HL-60 (cell line): ENCODE results near the gene CREB3.

Experiments
- DNase-seq, 2 experiments: peaks; one replicate each; pipeline ENCODE4 v3.0.0-alpha.2; 2010 to 2020; ENCODE audit warnings: low read depth in 1 of 2, low spot score in 1 of 2
- H3K27ac ChIP-seq: fragments of 250-450 bp; sonication (Bioruptor Pico); replicated peaks from 2 replicates; pipeline ENCODE4 v1.5.1; 2020; ENCODE audit warnings: mild to moderate bottlenecking, moderate library complexity
- H3K27me3 ChIP-seq: fragments of 250-450 bp; sonication (Bioruptor Pico); 2 replicates; pipeline ENCODE4 v1.5.1; 2021; ENCODE audit warnings: mild to moderate bottlenecking, moderate library complexity; ENCODE audit not compliant: insufficient read depth, poor library complexity, severe bottlenecking
- H3K4me3 ChIP-seq: replicated peaks from 2 replicates; pipeline ENCODE4 v1.5.1; 2011; ENCODE audit warnings: mild to moderate bottlenecking, control low read depth, low read length; ENCODE audit not compliant: insufficient read depth
- CTCF ChIP-seq: IDR thresholded peaks from one replicate; pipeline ENCODE4 v1.5.1; 2011; ENCODE audit warnings: low read length, control low read depth, inconsistent platforms; ENCODE audit not compliant: insufficient read depth
- GABPA ChIP-seq: IDR thresholded peaks from 2 replicates; pipeline ENCODE4 v1.6.1; 2012; ENCODE audit warnings: low read depth
- POLR2AphosphoS5 ChIP-seq: IDR thresholded peaks from 2 replicates; pipeline ENCODE4 v1.6.1; 2012; ENCODE audit warnings: low read depth
- SPI1 ChIP-seq: IDR thresholded peaks from 2 replicates; pipeline ENCODE4 v1.6.1; 2012; ENCODE audit warnings: low read depth, mild to moderate bottlenecking, borderline replicate concordance
- TF ChIP-seq, protein P1 (sequence below): IDR thresholded peaks from 2 replicates; pipeline ENCODE4 v1.6.1; 2012; ENCODE audit warnings: low read depth; ENCODE audit not compliant: insufficient replicate concordance

Gene CREB3

DNA sequence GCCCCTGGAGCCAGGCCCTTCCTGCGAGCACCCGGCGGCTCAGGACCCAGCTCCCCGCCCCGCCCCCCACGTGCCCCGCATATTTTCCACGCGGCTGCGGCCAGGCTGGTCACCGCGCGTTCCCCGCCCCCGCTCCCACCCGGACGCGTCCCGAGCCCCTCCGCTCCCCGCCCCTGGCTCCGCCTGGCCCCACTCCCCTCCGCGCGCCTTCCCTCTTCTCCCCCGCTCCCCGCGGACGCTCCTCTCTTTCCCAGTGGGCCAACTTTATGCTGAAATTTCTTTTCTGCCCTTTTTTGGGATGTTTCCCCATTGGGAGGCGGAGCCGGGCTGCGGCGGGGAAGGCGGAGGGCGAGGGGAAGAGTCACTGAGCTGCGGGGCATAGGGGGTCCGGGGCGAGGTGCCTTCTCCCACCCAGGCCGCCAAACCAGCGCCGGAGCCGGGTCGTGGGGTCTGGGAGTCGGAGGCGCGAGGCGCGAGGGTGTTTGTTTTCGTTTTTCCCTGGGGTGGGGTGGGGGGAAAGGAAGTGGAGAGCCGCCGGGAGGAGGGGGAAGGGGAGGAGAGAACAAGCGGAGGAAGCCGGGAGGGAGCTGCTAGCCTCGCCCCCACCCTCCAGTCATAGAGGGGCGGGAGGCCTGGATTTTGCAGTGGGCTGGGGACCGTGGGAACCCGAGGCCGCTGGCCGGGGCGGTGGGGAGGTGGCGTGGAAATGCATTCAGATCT, 41.7 kb upstream of the CREB3 start:
- TF ChIP-seq GABPA (no peak), POLR2AphosphoS5 (peak; percentile 21; the same call in 1 of the 2 replicates), SPI1 (peak; percentile 47; the same call in 1 of the 2 replicates)
- TF ChIP-seq, protein P1, sequence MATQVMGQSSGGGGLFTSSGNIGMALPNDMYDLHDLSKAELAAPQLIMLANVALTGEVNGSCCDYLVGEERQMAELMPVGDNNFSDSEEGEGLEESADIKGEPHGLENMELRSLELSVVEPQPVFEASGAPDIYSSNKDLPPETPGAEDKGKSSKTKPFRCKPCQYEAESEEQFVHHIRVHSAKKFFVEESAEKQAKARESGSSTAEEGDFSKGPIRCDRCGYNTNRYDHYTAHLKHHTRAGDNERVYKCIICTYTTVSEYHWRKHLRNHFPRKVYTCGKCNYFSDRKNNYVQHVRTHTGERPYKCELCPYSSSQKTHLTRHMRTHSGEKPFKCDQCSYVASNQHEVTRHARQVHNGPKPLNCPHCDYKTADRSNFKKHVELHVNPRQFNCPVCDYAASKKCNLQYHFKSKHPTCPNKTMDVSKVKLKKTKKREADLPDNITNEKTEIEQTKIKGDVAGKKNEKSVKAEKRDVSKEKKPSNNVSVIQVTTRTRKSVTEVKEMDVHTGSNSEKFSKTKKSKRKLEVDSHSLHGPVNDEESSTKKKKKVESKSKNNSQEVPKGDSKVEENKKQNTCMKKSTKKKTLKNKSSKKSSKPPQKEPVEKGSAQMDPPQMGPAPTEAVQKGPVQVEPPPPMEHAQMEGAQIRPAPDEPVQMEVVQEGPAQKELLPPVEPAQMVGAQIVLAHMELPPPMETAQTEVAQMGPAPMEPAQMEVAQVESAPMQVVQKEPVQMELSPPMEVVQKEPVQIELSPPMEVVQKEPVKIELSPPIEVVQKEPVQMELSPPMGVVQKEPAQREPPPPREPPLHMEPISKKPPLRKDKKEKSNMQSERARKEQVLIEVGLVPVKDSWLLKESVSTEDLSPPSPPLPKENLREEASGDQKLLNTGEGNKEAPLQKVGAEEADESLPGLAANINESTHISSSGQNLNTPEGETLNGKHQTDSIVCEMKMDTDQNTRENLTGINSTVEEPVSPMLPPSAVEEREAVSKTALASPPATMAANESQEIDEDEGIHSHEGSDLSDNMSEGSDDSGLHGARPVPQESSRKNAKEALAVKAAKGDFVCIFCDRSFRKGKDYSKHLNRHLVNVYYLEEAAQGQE: no peak
- peak overlapping the region; percentile 67 for H3K4me3 ChIP-seq
- peak overlapping the region; percentile 77 for H3K27ac ChIP-seq
- no peaks in the 10 kb centered on the region for H3K27me3 ChIP-seq
- peak; percentile 22 to 58 for DNase-seq

DNA sequence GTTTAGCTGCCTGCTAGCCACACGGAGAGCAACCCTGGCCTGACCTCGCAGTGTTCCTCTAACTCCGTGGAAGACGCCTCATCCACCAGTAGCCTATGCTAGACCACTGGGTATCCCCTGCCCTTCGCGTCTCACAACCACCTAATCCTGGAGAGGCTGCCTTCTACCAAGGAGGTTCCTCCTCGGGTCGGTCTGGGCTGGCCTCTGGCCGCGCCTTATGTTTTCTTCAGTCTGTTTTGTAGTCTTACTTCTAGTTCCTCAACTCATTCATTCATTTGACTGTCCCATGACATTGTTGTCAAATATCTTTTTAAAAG, 41.2 kb upstream of the CREB3 start:
- peak; percentile 16 to 25 for DNase-seq

GRCh38 chr9:35691757-35692301, 40.6 kb upstream of the CREB3 start:
- TF ChIP-seq SPI1 (no peak), GABPA (no peak), CTCF (no peak), POLR2AphosphoS5 (no peak)
- TF ChIP-seq, protein P1: no peak
- Histone ChIP-seq H3K27me3 (no peaks in the 10 kb centered on the region), H3K4me3 (no peak overlapping the region), H3K27ac (no peak overlapping the region)
- DNase-seq: no peak

More for the DNA sequence above, 41.2 kb upstream of the CREB3 start:
- H3K4me3 ChIP-seq: peak overlapping the region; percentile 67
- peak overlapping the region; percentile 77 for H3K27ac ChIP-seq
- no peaks in the 10 kb centered on the region for H3K27me3 ChIP-seq
- no peak for TF ChIP-seq SPI1
- TF ChIP-seq CTCF: no peak
- TF ChIP-seq, protein P1: no peak
- TF ChIP-seq POLR2AphosphoS5: no peak
- TF ChIP-seq GABPA: no peak
